H9 (cell line): ENCODE results near the gene TENM4. TPM values are rescaled to one million over a fixed set of nuclear protein-coding genes. Genes with fewer than 3 reads are reported as not detected.

Experiments
- DNase-seq: peaks from one replicate; pipeline ENCODE4 v3.0.0-alpha.2; 2017
- H2AFZ ChIP-seq: one replicate; pipeline ENCODE4 v1.6.1; 2013; ENCODE audit warnings: mild to moderate bottlenecking, low read length, control low read depth, moderate library complexity
- H2AK5ac ChIP-seq: 2 replicates; pipeline ENCODE4 v1.6.1; 2013; ENCODE audit warnings: low read length, control low read depth, mixed read lengths; ENCODE audit not compliant: insufficient read length
- H2BK120ac ChIP-seq: one replicate; pipeline ENCODE4 v1.6.1; 2013; ENCODE audit warnings: low read depth, mild to moderate bottlenecking, low read length, control low read depth, inconsistent platforms; ENCODE audit not compliant: poor library complexity, severe bottlenecking
- H2BK12ac ChIP-seq: 2 replicates; pipeline ENCODE4 v1.6.1; 2013; ENCODE audit warnings: low read length, control low read depth, mixed read lengths, low read depth; ENCODE audit not compliant: insufficient read length
- H2BK15ac ChIP-seq: 2 replicates; pipeline ENCODE4 v1.6.1; 2013; ENCODE audit warnings: low read depth, low read length, control low read depth
- H2BK20ac ChIP-seq: one replicate; pipeline ENCODE4 v1.6.1; 2013; ENCODE audit warnings: low read depth, mild to moderate bottlenecking, low read length, control low read depth, inconsistent platforms; ENCODE audit not compliant: poor library complexity, severe bottlenecking
- H2BK5ac ChIP-seq: 2 replicates; pipeline ENCODE4 v1.6.1; 2013; ENCODE audit warnings: low read length, control low read depth, mixed read lengths; ENCODE audit not compliant: insufficient read length
- H3K14ac ChIP-seq: 2 replicates; pipeline ENCODE4 v1.6.1; 2013; ENCODE audit warnings: low read length, control low read depth; ENCODE audit not compliant: insufficient read depth
- H3K18ac ChIP-seq: 2 replicates; pipeline ENCODE4 v1.6.1; 2013; ENCODE audit warnings: low read depth, mild to moderate bottlenecking, mixed read lengths, low read length, control low read depth; ENCODE audit not compliant: insufficient read length
- H3K23ac ChIP-seq: 2 replicates; pipeline ENCODE4 v1.6.1; 2013; ENCODE audit warnings: low read length, control low read depth, mixed read lengths, low read depth; ENCODE audit not compliant: insufficient read length
- H3K23me2 ChIP-seq: 2 replicates; pipeline ENCODE4 v1.6.1; 2013; ENCODE audit warnings: low read depth, mild to moderate bottlenecking, mixed read lengths, low read length, control low read depth; ENCODE audit not compliant: insufficient read length, poor library complexity, severe bottlenecking
- H3K27ac ChIP-seq: 2 replicates; pipeline ENCODE4 v1.5.1; 2013; ENCODE audit warnings: low read length, control low read depth, mixed read lengths, low read depth; ENCODE audit not compliant: insufficient read length
- H3K27me3 ChIP-seq: 2 replicates; pipeline ENCODE4 v1.6.1; 2013; ENCODE audit warnings: low read length, control low read depth, inconsistent platforms; ENCODE audit not compliant: insufficient read depth
- H3K4ac ChIP-seq: 2 replicates; pipeline ENCODE4 v1.6.1; 2013; ENCODE audit warnings: low read depth, mild to moderate bottlenecking, control low read depth, inconsistent platforms, low read length, moderate library complexity
- H3K4me1 ChIP-seq: 2 replicates; pipeline ENCODE4 v1.6.1; 2013; ENCODE audit warnings: low read length, control low read depth, inconsistent platforms; ENCODE audit not compliant: insufficient read depth
- H3K4me2 ChIP-seq: 2 replicates; pipeline ENCODE4 v1.6.1; 2013; ENCODE audit warnings: low read length, control low read depth, mixed read lengths; ENCODE audit not compliant: insufficient read length, insufficient read depth
- H3K56ac ChIP-seq: 2 replicates; pipeline ENCODE4 v1.6.1; 2013; ENCODE audit warnings: low read depth, mild to moderate bottlenecking, mixed read lengths, low read length, control low read depth; ENCODE audit not compliant: insufficient read length
- H3K79me1 ChIP-seq: 2 replicates; pipeline ENCODE4 v1.6.1; 2013; ENCODE audit warnings: low read depth, mild to moderate bottlenecking, moderate library complexity, low read length, control low read depth, inconsistent platforms; ENCODE audit not compliant: insufficient read depth, poor library complexity, severe bottlenecking
- H3K79me2 ChIP-seq: 2 replicates; pipeline ENCODE4 v1.6.1; 2013; ENCODE audit warnings: low read length, control low read depth, inconsistent platforms; ENCODE audit not compliant: insufficient read depth
- H3K9ac ChIP-seq: 2 replicates; pipeline ENCODE4 v1.6.1; 2013; ENCODE audit warnings: low read length, control low read depth, mixed read lengths; ENCODE audit not compliant: insufficient read length; ENCODE audit errors: extremely low read depth
- H3K9me3 ChIP-seq: one replicate; pipeline ENCODE4 v1.6.1; 2013; ENCODE audit warnings: low read depth, low read length, inconsistent platforms; ENCODE audit not compliant: control insufficient read depth
- H3T11ph ChIP-seq: one replicate; pipeline ENCODE4 v1.6.1; 2013; ENCODE audit warnings: mild to moderate bottlenecking, low read length, control low read depth, inconsistent platforms
- H4K20me1 ChIP-seq: one replicate; pipeline ENCODE4 v1.6.1; 2013; ENCODE audit not compliant: control insufficient read depth, insufficient read length, insufficient read depth
- H4K5ac ChIP-seq: 2 replicates; pipeline ENCODE4 v1.6.1; 2013; ENCODE audit warnings: low read depth, mild to moderate bottlenecking, mixed read lengths, low read length, control low read depth; ENCODE audit not compliant: insufficient read length
- H4K8ac ChIP-seq: replicated peaks from 2 replicates; pipeline ENCODE4 v1.6.1; 2013; ENCODE audit warnings: low read length, control low read depth, mixed read lengths, low read depth; ENCODE audit not compliant: insufficient read length
- H4K91ac ChIP-seq: 2 replicates; pipeline ENCODE4 v1.6.1; 2013; ENCODE audit warnings: low read depth, mild to moderate bottlenecking, moderate library complexity, mixed read lengths, low read length, control low read depth; ENCODE audit not compliant: insufficient read length
- H3K27ac Mint-ChIP-seq, 3 experiments: 2 replicates in 2 of 3; 3 replicates in 1 of 3; pipeline ENCODE4 v1.8.0; 2020 to 2021; ENCODE audit warnings: mixed read lengths in 3 of 3, mild to moderate bottlenecking in 1 of 3, moderate library complexity in 1 of 3
- H3K27me3 Mint-ChIP-seq: 2 replicates; pipeline ENCODE4 v1.8.0; 2021; ENCODE audit warnings: low read depth, mild to moderate bottlenecking, moderate library complexity, mixed read lengths
- H3K36me3 Mint-ChIP-seq, 3 experiments: 2 replicates in 2 of 3; 3 replicates in 1 of 3; pipeline ENCODE4 v1.8.0; 2020 to 2021; ENCODE audit warnings: low read depth in 3 of 3, mixed read lengths in 3 of 3; ENCODE audit not compliant: insufficient read depth in 1 of 3
- H3K4me1 Mint-ChIP-seq, 2 experiments: 2 replicates each; pipeline ENCODE4 v1.8.0; 2020; ENCODE audit warnings: mixed read lengths in 2 of 2
- H3K4me3 Mint-ChIP-seq, 2 experiments: 2 replicates in 1 of 2; 3 replicates in 1 of 2; pipeline ENCODE4 v1.8.0; 2020 to 2021; ENCODE audit warnings: mild to moderate bottlenecking in 2 of 2, mixed read lengths in 2 of 2, moderate library complexity in 1 of 2
- H3K9me3 Mint-ChIP-seq, 2 experiments: 2 replicates in 1 of 2; 3 replicates in 1 of 2; pipeline ENCODE4 v1.8.0; 2020; ENCODE audit warnings: mild to moderate bottlenecking in 2 of 2, mixed read lengths in 2 of 2, moderate library complexity in 1 of 2
- CTCF ChIP-seq: fragments of 200-600 bp; sonication (generic); conservative IDR thresholded peaks from 3 replicates; pipeline ENCODE4 v1.8.0; 2021; ENCODE audit warnings: antibody characterized with exemption, mild to moderate bottlenecking
- WGBS: extraction: QIAGEN DNeasy Blood & Tissue Kit; methylation state at CpG from one replicate; pipeline ENCODE4 v1.1.7; 2013; ENCODE audit warnings: missing lambda C conversion rate, low lambda C conversion rate, mixed read lengths; ENCODE audit not compliant: insufficient read length; ENCODE audit errors: extremely low coverage; 5-methylcytosine and 5-hydroxymethylcytosine counted together
- total RNA-seq: library from RNA; stranded (reverse); gene quantifications from 2 replicates; pipeline ENCODE4 v1.2.1, GENCODE V29; 2021

Gene TENM4
- total RNA-seq, 1 experiment from 2014 or later: 4.6 TPM

- Mint-ChIP-seq H3K36me3 (no peaks in the 10 kb centered on the region), H3K4me1 (peaks cover 8 to 12% of the 10 kb centered on the region in 2 experiments), H3K27me3 (peaks cover 2% of the 10 kb centered on the region), H3K9me3 (no peaks in the 10 kb centered on the region), H3K4me3 (no peak overlapping the region), H3K27ac (no peak overlapping the region)
- Histone ChIP-seq H3K27ac (no peak overlapping the region), H3K18ac (no peak overlapping the region), H2BK15ac (no peak overlapping the region), H2BK120ac (no peak overlapping the region), H4K91ac (no peak overlapping the region), H3K9me3 (no peaks in the 10 kb centered on the region), H2BK20ac (no peak overlapping the region), H3K9ac (no peak overlapping the region), H3T11ph (no peak overlapping the region), H2AFZ (no peak overlapping the region), H3K23me2 (no peaks in the 10 kb centered on the region), H3K23ac (no peak overlapping the region), H3K56ac (no peak overlapping the region), H3K4ac (no peak overlapping the region), H4K5ac (no peak overlapping the region), H3K79me1 (no peaks in the 10 kb centered on the region), H3K14ac (no peak overlapping the region), H4K8ac (no peak overlapping the region), H3K27me3 (no peaks in the 10 kb centered on the region), H2AK5ac (no peak overlapping the region), H2BK12ac (no peak overlapping the region), H3K4me2 (no peak overlapping the region), H4K20me1 (no peaks in the 10 kb centered on the region), H3K79me2 (no peaks in the 10 kb centered on the region), H3K4me1 (peaks cover 3% of the 10 kb centered on the region; the same call in 1 of the 2 replicates), H2BK5ac (no peak overlapping the region)
- TF ChIP-seq CTCF: no peak
- no CpG with 5 or more reads among the region's 4 CpGs for WGBS
- DNase-seq: no peak
These were observed 622.6 kb downstream of the TENM4 start for GRCh38 chr11:78818201-78818600.
